Neural crest cell (in vitro differentiated cells): ENCODE data around the gene TIAM1. TPM values are rescaled to one million over a fixed set of nuclear protein-coding genes. Genes with fewer than 3 reads are reported as not detected.
A peak's percentile ranks its signal among the peaks of the same experiment; 100 is the strongest.

Experiments used
- DNase-seq: peaks from one replicate; pipeline ENCODE4 v3.0.0; 2021; ENCODE audit warnings: low read depth, mixed read lengths, low spot score
- H3K27ac Mint-ChIP-seq: one replicate; pipeline ENCODE4 v1.8.0; 2021; ENCODE audit warnings: mild to moderate bottlenecking, mixed read lengths; ENCODE audit not compliant: unreplicated experiment
- H3K27me3 Mint-ChIP-seq: 2 replicates; pipeline ENCODE4 v1.8.0; 2021; ENCODE audit warnings: low read depth, mild to moderate bottlenecking, mixed read lengths
- H3K36me3 Mint-ChIP-seq: 2 replicates; pipeline ENCODE4 v1.8.0; 2021; ENCODE audit warnings: low read depth, mild to moderate bottlenecking, mixed read lengths
- H3K4me1 Mint-ChIP-seq: 2 replicates; pipeline ENCODE4 v1.8.0; 2021; ENCODE audit warnings: mixed read lengths
- H3K4me3 Mint-ChIP-seq: one replicate; pipeline ENCODE4 v1.8.0; 2021; ENCODE audit warnings: mild to moderate bottlenecking, mixed read lengths
- H3K9me3 Mint-ChIP-seq: 2 replicates; pipeline ENCODE4 v1.8.0; 2021; ENCODE audit warnings: mixed read lengths
- total RNA-seq: library from RNA; stranded (reverse); gene quantifications from 2 replicates; pipeline ENCODE4 v1.2.1, GENCODE V29; 2021
- TF ChIP-seq, protein P1 (sequence below): fragments of 200-600 bp; sonication (generic); conservative IDR thresholded peaks from 2 replicates; pipeline ENCODE4 v1.5.0; 2021; ENCODE audit warnings: antibody characterized with exemption, mild to moderate bottlenecking

TIAM1 gene
- total RNA-seq, 1 donor from 2014 or later: 53.6 TPM

DNA sequence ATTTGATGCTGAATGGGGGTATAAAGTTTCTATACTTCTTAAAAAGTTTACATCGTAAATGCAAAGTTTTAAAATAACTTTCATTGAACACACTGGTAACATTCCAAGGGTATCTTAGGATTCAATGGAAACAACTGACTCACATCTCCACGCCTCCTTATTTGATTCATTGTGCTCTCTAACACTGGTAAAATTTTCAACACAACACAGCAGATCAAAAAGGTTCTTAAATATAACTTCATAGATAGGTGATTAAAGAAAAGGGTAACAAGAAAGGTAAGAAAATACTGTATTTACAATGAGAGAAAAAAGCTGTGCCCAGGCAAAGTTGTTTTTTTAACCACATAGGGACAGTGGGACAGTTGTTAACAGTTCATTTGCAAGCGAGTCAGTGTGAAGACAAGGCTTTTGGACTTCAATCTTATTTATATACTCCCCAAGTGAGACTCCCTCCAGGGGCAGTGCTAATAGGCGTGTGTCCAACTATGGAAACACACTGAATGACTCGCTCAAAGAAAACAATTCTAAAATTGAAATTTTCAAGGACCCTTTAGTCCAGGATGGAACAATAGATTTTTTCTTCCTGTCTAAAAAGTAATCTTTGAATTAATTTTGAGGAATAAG lies 140.5 kb downstream of the TIAM1 start:
- TF ChIP-seq, protein P1, sequence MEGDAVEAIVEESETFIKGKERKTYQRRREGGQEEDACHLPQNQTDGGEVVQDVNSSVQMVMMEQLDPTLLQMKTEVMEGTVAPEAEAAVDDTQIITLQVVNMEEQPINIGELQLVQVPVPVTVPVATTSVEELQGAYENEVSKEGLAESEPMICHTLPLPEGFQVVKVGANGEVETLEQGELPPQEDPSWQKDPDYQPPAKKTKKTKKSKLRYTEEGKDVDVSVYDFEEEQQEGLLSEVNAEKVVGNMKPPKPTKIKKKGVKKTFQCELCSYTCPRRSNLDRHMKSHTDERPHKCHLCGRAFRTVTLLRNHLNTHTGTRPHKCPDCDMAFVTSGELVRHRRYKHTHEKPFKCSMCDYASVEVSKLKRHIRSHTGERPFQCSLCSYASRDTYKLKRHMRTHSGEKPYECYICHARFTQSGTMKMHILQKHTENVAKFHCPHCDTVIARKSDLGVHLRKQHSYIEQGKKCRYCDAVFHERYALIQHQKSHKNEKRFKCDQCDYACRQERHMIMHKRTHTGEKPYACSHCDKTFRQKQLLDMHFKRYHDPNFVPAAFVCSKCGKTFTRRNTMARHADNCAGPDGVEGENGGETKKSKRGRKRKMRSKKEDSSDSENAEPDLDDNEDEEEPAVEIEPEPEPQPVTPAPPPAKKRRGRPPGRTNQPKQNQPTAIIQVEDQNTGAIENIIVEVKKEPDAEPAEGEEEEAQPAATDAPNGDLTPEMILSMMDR: no peak
- peaks cover under 1% of the 10 kb centered on the region for H3K36me3 Mint-ChIP-seq
- H3K4me3 Mint-ChIP-seq: no peak overlapping the region
- H3K4me1 Mint-ChIP-seq: peaks cover 6% of the 10 kb centered on the region
- no peaks in the 10 kb centered on the region for H3K27me3 Mint-ChIP-seq
- H3K9me3 Mint-ChIP-seq: no peaks in the 10 kb centered on the region
- no peak overlapping the region for H3K27ac Mint-ChIP-seq
- DNase-seq: no peak

- no peak overlapping the region for H3K27ac Mint-ChIP-seq
- H3K27me3 Mint-ChIP-seq: no peaks in the 10 kb centered on the region
- no peak overlapping the region for H3K4me3 Mint-ChIP-seq
- no peaks in the 10 kb centered on the region for H3K9me3 Mint-ChIP-seq
- peaks cover 3% of the 10 kb centered on the region for H3K36me3 Mint-ChIP-seq
- DNase-seq: no peak
- peaks cover 6% of the 10 kb centered on the region for H3K4me1 Mint-ChIP-seq
- TF ChIP-seq, protein P1: no peak
These were observed 142.5 kb downstream of the TIAM1 start for GRCh38 chr21:31201548-31201947.

DNA sequence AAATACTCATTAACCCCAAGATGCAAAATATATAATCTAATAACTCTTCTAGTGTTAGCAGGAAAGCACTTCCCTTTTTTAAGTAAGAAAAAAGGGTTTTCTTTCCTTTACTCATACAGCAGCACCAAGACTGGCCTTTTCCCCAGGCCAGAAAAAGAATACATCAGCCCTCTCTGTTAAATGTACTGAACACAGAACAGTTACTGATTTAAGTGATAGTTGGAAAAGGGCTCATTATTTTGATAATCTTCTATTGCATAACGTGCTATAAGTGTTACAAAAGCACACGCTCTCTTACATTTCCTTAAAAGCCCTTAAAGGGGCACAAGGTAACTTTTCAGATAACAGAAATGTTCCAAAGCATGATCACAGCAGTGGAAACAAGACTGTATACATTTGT lies 142.9 kb downstream of the TIAM1 start:
- Mint-ChIP-seq H3K36me3 (peaks cover 3% of the 10 kb centered on the region), H3K27ac (no peak overlapping the region), H3K4me3 (no peak overlapping the region), H3K9me3 (no peaks in the 10 kb centered on the region), H3K27me3 (no peaks in the 10 kb centered on the region), H3K4me1 (peaks cover 6% of the 10 kb centered on the region)
- no peak for DNase-seq
- TF ChIP-seq, protein P1: no peak

DNA sequence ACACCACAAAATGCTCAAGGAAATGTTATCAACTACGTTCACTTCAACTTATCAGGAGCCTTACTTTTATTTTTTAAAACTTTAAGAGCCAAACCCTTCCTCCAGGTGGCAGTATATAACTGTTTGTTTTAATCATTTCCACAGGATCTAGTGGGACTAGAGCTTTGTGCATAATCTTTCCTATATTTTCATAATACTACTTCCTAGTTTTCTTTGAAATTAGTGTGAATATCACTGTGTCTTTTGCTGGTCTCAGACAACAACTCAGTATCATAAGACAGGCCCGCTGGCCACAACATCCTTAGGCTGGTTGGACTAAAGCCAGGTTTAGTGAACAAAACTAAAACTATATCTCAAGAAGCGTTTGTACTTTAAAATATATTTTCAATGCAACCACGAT lies 145.5 kb downstream of the TIAM1 start:
- no peak for DNase-seq
- no peaks in the 10 kb centered on the region for H3K9me3 Mint-ChIP-seq
- TF ChIP-seq, protein P1: peak; percentile 89
- H3K27me3 Mint-ChIP-seq: no peaks in the 10 kb centered on the region
- H3K4me3 Mint-ChIP-seq: no peak overlapping the region
- peaks cover 6% of the 10 kb centered on the region for H3K36me3 Mint-ChIP-seq
- peaks cover 4% of the 10 kb centered on the region for H3K4me1 Mint-ChIP-seq
- H3K27ac Mint-ChIP-seq: no peak overlapping the region

- no peaks in the 10 kb centered on the region for H3K4me1 Mint-ChIP-seq
- no peak for DNase-seq
- H3K36me3 Mint-ChIP-seq: peaks cover 6% of the 10 kb centered on the region
- H3K27me3 Mint-ChIP-seq: no peaks in the 10 kb centered on the region
- H3K27ac Mint-ChIP-seq: no peak overlapping the region
- TF ChIP-seq, protein P1: no peak
- H3K4me3 Mint-ChIP-seq: no peak overlapping the region
- no peaks in the 10 kb centered on the region for H3K9me3 Mint-ChIP-seq
These were observed 147.3 kb downstream of the TIAM1 start for GRCh38 chr21:31196724-31197123.
